Mesenchymal stem cell (in vitro differentiated cells and primary cell): Measurements from ENCODE around the gene NFASC.

Experiments used
- DNase-seq: peaks from one replicate; pipeline ENCODE4 v3.0.0-alpha.2; 2013
- H2AFZ ChIP-seq: one replicate; pipeline ENCODE4 v1.6.1; 2013; ENCODE audit warnings: low read depth, mild to moderate bottlenecking, control low read depth, inconsistent platforms, low read length, moderate library complexity
- H2AK5ac ChIP-seq: 2 replicates; pipeline ENCODE4 v1.6.1; 2013; ENCODE audit warnings: low read length, moderate library complexity, mild to moderate bottlenecking, inconsistent platforms; ENCODE audit not compliant: severe bottlenecking
- H2BK120ac ChIP-seq: one replicate; pipeline ENCODE4 v1.6.1; 2013; ENCODE audit warnings: low read depth, mild to moderate bottlenecking, inconsistent platforms, low read length, moderate library complexity
- H2BK12ac ChIP-seq, 2 experiments: one replicate each; pipeline ENCODE4 v1.6.1; 2013; ENCODE audit warnings: inconsistent platforms in 2 of 2, low read length in 2 of 2, mild to moderate bottlenecking in 2 of 2, moderate library complexity in 2 of 2, control low read depth in 1 of 2
- H2BK15ac ChIP-seq: one replicate; pipeline ENCODE4 v1.6.1; 2013; ENCODE audit warnings: mild to moderate bottlenecking, low read depth, inconsistent platforms; ENCODE audit not compliant: poor library complexity, severe bottlenecking
- H2BK5ac ChIP-seq: 2 replicates; pipeline ENCODE4 v1.6.1; 2013; ENCODE audit warnings: low read depth, mild to moderate bottlenecking, low read length, control low read depth, inconsistent platforms; ENCODE audit not compliant: poor library complexity, severe bottlenecking
- H3K14ac ChIP-seq, 2 experiments: one replicate each; pipeline ENCODE4 v1.6.1; 2013; ENCODE audit warnings: inconsistent platforms in 2 of 2, low read length in 2 of 2, control low read depth in 1 of 2, mild to moderate bottlenecking in 1 of 2, moderate library complexity in 1 of 2
- H3K18ac ChIP-seq, 2 experiments: one replicate each; pipeline ENCODE4 v1.6.1; 2013; ENCODE audit warnings: inconsistent platforms in 2 of 2, low read length in 2 of 2, control low read depth in 1 of 2, low read depth in 1 of 2, mild to moderate bottlenecking in 1 of 2
- H3K23ac ChIP-seq, 2 experiments: one replicate each; pipeline ENCODE4 v1.6.1; 2013; ENCODE audit warnings: inconsistent platforms in 2 of 2, low read length in 2 of 2, mild to moderate bottlenecking in 2 of 2, moderate library complexity in 2 of 2, control low read depth in 1 of 2
- H3K27ac ChIP-seq: 2 replicates; pipeline ENCODE4 v1.5.1; 2013; ENCODE audit warnings: mild to moderate bottlenecking, moderate library complexity, low read length, control low read depth, inconsistent platforms; ENCODE audit not compliant: poor library complexity, severe bottlenecking
- H3K27me3 ChIP-seq, 2 experiments: 2 replicates each; pipeline versions ENCODE4 v1.6.1 to v1.7.0; 2013; ENCODE audit warnings: low read length in 2 of 2, mild to moderate bottlenecking in 2 of 2, moderate library complexity in 2 of 2, control low read depth in 1 of 2, inconsistent platforms in 1 of 2; ENCODE audit not compliant: control insufficient read depth in 1 of 2, insufficient read depth in 1 of 2
- H3K36me3 ChIP-seq, 2 experiments: 2 replicates each; pipeline versions ENCODE4 v1.6.1 to v1.7.0; 2013; ENCODE audit warnings: low read length in 2 of 2, control low read depth in 1 of 2, inconsistent platforms in 1 of 2, low read depth in 1 of 2, mild to moderate bottlenecking in 1 of 2; ENCODE audit not compliant: insufficient read depth in 2 of 2, control insufficient read depth in 1 of 2
- H3K4ac ChIP-seq, 2 experiments: one replicate each; pipeline ENCODE4 v1.6.1; 2013; ENCODE audit warnings: inconsistent platforms in 2 of 2, low read length in 2 of 2, mild to moderate bottlenecking in 2 of 2, moderate library complexity in 2 of 2, control low read depth in 1 of 2, low read depth in 1 of 2
- H3K4me1 ChIP-seq: 2 replicates; pipeline ENCODE4 v1.6.1; 2013; ENCODE audit warnings: low read depth, low read length, control low read depth; ENCODE audit not compliant: control insufficient read depth, insufficient read depth
- H3K4me2 ChIP-seq: 2 replicates; pipeline ENCODE4 v1.6.1; 2013; ENCODE audit warnings: low read length, mild to moderate bottlenecking, inconsistent platforms; ENCODE audit not compliant: poor library complexity, severe bottlenecking
- H3K4me3 ChIP-seq, 2 experiments: 2 replicates each; pipeline versions ENCODE4 v1.5.1 to v1.7.0; 2013; ENCODE audit warnings: low read length in 2 of 2, mild to moderate bottlenecking in 2 of 2, control low read depth in 1 of 2, low read depth in 1 of 2; ENCODE audit not compliant: insufficient read depth in 1 of 2
- H3K79me1 ChIP-seq: replicated peaks from 2 replicates; pipeline ENCODE4 v1.6.1; 2013; ENCODE audit warnings: mild to moderate bottlenecking, control low read depth, low read length, inconsistent platforms; ENCODE audit not compliant: poor library complexity, severe bottlenecking
- H3K9ac ChIP-seq: 2 replicates; pipeline ENCODE4 v1.7.0; 2013; ENCODE audit warnings: mild to moderate bottlenecking, low read length, moderate library complexity
- H3K9me3 ChIP-seq: 2 replicates; pipeline ENCODE4 v1.7.0; 2013; ENCODE audit warnings: mild to moderate bottlenecking, low read length; ENCODE audit not compliant: control insufficient read depth
- H4K8ac ChIP-seq: one replicate; pipeline ENCODE4 v1.6.1; 2013; ENCODE audit warnings: inconsistent platforms, mild to moderate bottlenecking, low read length, moderate library complexity
- H4K91ac ChIP-seq: one replicate; pipeline ENCODE4 v1.6.1; 2013; ENCODE audit warnings: mild to moderate bottlenecking, low read length, inconsistent platforms
- WGBS: methylation state at CpG from one replicate; pipeline ENCODE4 v1.1.7; 2013; ENCODE audit warnings: mixed read lengths; 5-methylcytosine and 5-hydroxymethylcytosine counted together

Gene NFASC

GRCh38 chr1:205042911-205043806 is 172.5 kb downstream of the NFASC start, which contains the start of gene CNTN2:
TSS of gene CNTN2 (plus strand) at chr1:205043212. CDS start at chr1:205053186, 9,974 bp downstream.
- H3K9ac ChIP-seq = no peak within 1 kb of the TSS
- no peak within 1 kb of the TSS for H3K27ac ChIP-seq
- no peak within 1 kb of the TSS for H2BK120ac ChIP-seq
- H3K4me1 ChIP-seq = no peaks in the 10 kb centered on the region
- no peak within 1 kb of the TSS for H2BK12ac ChIP-seq
- no peak within 1 kb of the TSS for H2BK15ac ChIP-seq
- no peak within 1 kb of the TSS for H3K4me3 ChIP-seq
- H2AFZ ChIP-seq = no peak within 1 kb of the TSS
- DNase-seq = no peak
- H3K4ac ChIP-seq = no peak within 1 kb of the TSS
- H3K23ac ChIP-seq = no peak within 1 kb of the TSS
- peaks cover 92 to 96% of the 10 kb centered on the region in 2 experiments for H3K27me3 ChIP-seq
- H2AK5ac ChIP-seq = no peak within 1 kb of the TSS
- no peak within 1 kb of the TSS for H3K4me2 ChIP-seq
- no peak within 1 kb of the TSS for H4K91ac ChIP-seq
- H4K8ac ChIP-seq = no peak within 1 kb of the TSS
- H3K79me1 ChIP-seq = no peaks in the 10 kb centered on the region
- H2BK5ac ChIP-seq = no peak within 1 kb of the TSS
- WGBS = 20% methylated on average over 49 of the region's 53 CpGs
- no peak within 1 kb of the TSS for H3K18ac ChIP-seq
- H3K36me3 ChIP-seq = no peaks in the 10 kb centered on the region
- no peak within 1 kb of the TSS for H3K14ac ChIP-seq
- no peaks in the 10 kb centered on the region for H3K9me3 ChIP-seq

GRCh38 chr1:205043866-205044265 is 173.2 kb downstream of the NFASC start:
- no peak overlapping the region for H3K4me3 ChIP-seq
- H2BK15ac ChIP-seq = no peak overlapping the region
- H3K36me3 ChIP-seq = no peaks in the 10 kb centered on the region
- H3K27ac ChIP-seq = no peak overlapping the region
- no peak overlapping the region for H3K4me2 ChIP-seq
- H2AK5ac ChIP-seq = no peak overlapping the region
- H3K79me1 ChIP-seq = no peaks in the 10 kb centered on the region
- H4K91ac ChIP-seq = no peak overlapping the region
- no peaks in the 10 kb centered on the region for H3K4me1 ChIP-seq
- H3K4ac ChIP-seq = no peak overlapping the region
- no peak overlapping the region for H3K14ac ChIP-seq
- whole genome bisulfite sequencing = 64% methylated on average over 1 of the region's 4 CpGs
- no peak overlapping the region for H4K8ac ChIP-seq
- H3K9me3 ChIP-seq = no peaks in the 10 kb centered on the region
- no peak overlapping the region for H3K23ac ChIP-seq
- no peak for DNase-seq
- no peak overlapping the region for H3K9ac ChIP-seq
- no peak overlapping the region for H2BK5ac ChIP-seq
- H2AFZ ChIP-seq = no peak overlapping the region
- no peak overlapping the region for H3K18ac ChIP-seq
- H2BK120ac ChIP-seq = no peak overlapping the region
- no peak overlapping the region for H2BK12ac ChIP-seq
- peaks cover 91 to 97% of the 10 kb centered on the region in 2 experiments for H3K27me3 ChIP-seq

GRCh38 chr1:205044741-205045140 is 174.1 kb downstream of the NFASC start:
- Histone ChIP-seq H3K79me1 (no peaks in the 10 kb centered on the region), H3K27me3 (peaks cover 88 to 97% of the 10 kb centered on the region in 2 experiments), H2BK5ac (no peak overlapping the region), H3K14ac (no peak overlapping the region), H3K36me3 (no peaks in the 10 kb centered on the region), H2BK120ac (no peak overlapping the region), H4K8ac (no peak overlapping the region), H4K91ac (no peak overlapping the region), H2AFZ (no peak overlapping the region), H3K9ac (no peak overlapping the region), H2AK5ac (no peak overlapping the region), H3K9me3 (no peaks in the 10 kb centered on the region), H3K4me3 (no peak overlapping the region), H3K4me2 (no peak overlapping the region), H3K4me1 (no peaks in the 10 kb centered on the region), H3K4ac (no peak overlapping the region), H3K18ac (no peak overlapping the region), H2BK15ac (no peak overlapping the region), H3K27ac (no peak overlapping the region), H2BK12ac (no peak overlapping the region), H3K23ac (no peak overlapping the region)
- 67% methylated on average over 5 of the region's 5 CpGs for WGBS
- no peak for DNase-seq

- H2AFZ ChIP-seq = no peak overlapping the region
- no peak overlapping the region for H3K4me2 ChIP-seq
- H3K14ac ChIP-seq = no peak overlapping the region
- no peak overlapping the region for H3K27ac ChIP-seq
- no peak overlapping the region for H3K9ac ChIP-seq
- no peaks in the 10 kb centered on the region for H3K9me3 ChIP-seq
- no peak overlapping the region for H2BK120ac ChIP-seq
- H3K4me1 ChIP-seq = no peaks in the 10 kb centered on the region
- no peaks in the 10 kb centered on the region for H3K36me3 ChIP-seq
- H3K18ac ChIP-seq = no peak overlapping the region
- no peak overlapping the region for H2BK15ac ChIP-seq
- H4K8ac ChIP-seq = no peak overlapping the region
- H4K91ac ChIP-seq = no peak overlapping the region
- H3K4me3 ChIP-seq = no peak overlapping the region
- 66% methylated on average over 11 of the region's 11 CpGs for WGBS
- no peak overlapping the region for H3K4ac ChIP-seq
- no peak for DNase-seq
- peaks cover 88 to 97% of the 10 kb centered on the region in 2 experiments for H3K27me3 ChIP-seq
- no peak overlapping the region for H2BK5ac ChIP-seq
- no peak overlapping the region for H2BK12ac ChIP-seq
- H3K79me1 ChIP-seq = no peaks in the 10 kb centered on the region
- no peak overlapping the region for H3K23ac ChIP-seq
- H2AK5ac ChIP-seq = no peak overlapping the region
Observed at GRCh38 chr1:205045146-205045545, 174.5 kb downstream of the NFASC start.
